PC-3 (cell line): Measurements from ENCODE around the gene ANTXR2. TPM values are rescaled to one million over a fixed set of nuclear protein-coding genes. Genes with fewer than 3 reads are reported as not detected.

Experiments used
- ATAC-seq: fragments of 200-7000 bp; cut with Tn5 transposase; 2 replicates; pipeline ENCODE4 v1.9.1; 2020; ENCODE audit warnings: mild to moderate bottlenecking, moderate library complexity
- BruUV-seq: library from RNA; stranded (reverse); fragments of 400-500 nt; replicated peaks from 2 replicates; lab custom pipeline; 2021; lab: Mats Ljungman, UMichigan
- CTCF ChIA-PET: fragments of 300-600 bp; sonication (Branson Sonifier 250); formaldehyde crosslinking; loops from one replicate; lab custom pipeline; 2022; ENCODE audit warnings: antibody characterized with exemption; lab: Charles Lee
- POLR2A ChIA-PET: fragments of 300-600 bp; sonication (Branson Sonifier 250); formaldehyde crosslinking; loops from one replicate; lab custom pipeline; 2022; ENCODE audit warnings: antibody characterized with exemption; ENCODE audit not compliant: unreplicated experiment; lab: Charles Lee
- DNase-seq: peaks from one replicate; pipeline ENCODE4 v3.0.0-alpha.2; 2015
- H2AFZ ChIP-seq: fragments of 300-600 bp; sonication (generic); 2 replicates; pipeline ENCODE4 v1.6.0; 2016; ENCODE audit warnings: antibody characterized with exemption, low read length
- H3F3A ChIP-seq: fragments of 300-600 bp; sonication (generic); one replicate; pipeline ENCODE4 v1.6.0; 2017; ENCODE audit warnings: antibody characterized with exemption, low read length, control low read depth, mild to moderate bottlenecking; ENCODE audit not compliant: unreplicated experiment
- H3K27ac ChIP-seq: fragments of 300-600 bp; sonication (generic); 2 replicates; pipeline ENCODE4 v1.5.1; 2016; ENCODE audit warnings: mild to moderate bottlenecking, low read length
- H3K27me3 ChIP-seq: fragments of 300-600 bp; sonication (generic); 2 replicates; pipeline ENCODE4 v1.6.1; 2016; ENCODE audit warnings: low read length, mixed read lengths
- H3K36me3 ChIP-seq: fragments of 300-600 bp; sonication (generic); 2 replicates; pipeline ENCODE4 v1.6.1; 2016; ENCODE audit warnings: low read depth, mixed run types, low read length, mixed read lengths
- H3K4me1 ChIP-seq: fragments of 300-600 bp; sonication (generic); 2 replicates; pipeline ENCODE4 v1.5.1; 2016; ENCODE audit warnings: low read length; ENCODE audit not compliant: insufficient read depth
- H3K4me2 ChIP-seq: fragments of 300-600 bp; sonication (generic); 2 replicates; pipeline ENCODE4 v1.6.0; 2016; ENCODE audit warnings: low read length
- H3K4me3 ChIP-seq: fragments of 300-600 bp; sonication (generic); 2 replicates; pipeline ENCODE4 v1.5.1; 2016; ENCODE audit warnings: mild to moderate bottlenecking, low read length, mixed read lengths
- H3K79me2 ChIP-seq: fragments of 300-600 bp; sonication (generic); 2 replicates; pipeline ENCODE4 v1.6.1; 2017; ENCODE audit warnings: low read length, mixed read lengths
- H3K9ac ChIP-seq: fragments of 300-600 bp; sonication (generic); 2 replicates; pipeline ENCODE4 v1.6.0; 2016; ENCODE audit warnings: mild to moderate bottlenecking, low read length
- H3K9me2 ChIP-seq: fragments of 300-600 bp; sonication (generic); replicated peaks from 2 replicates; pipeline ENCODE4 v1.6.1; 2016; ENCODE audit warnings: mixed run types, low read length, mixed read lengths
- H3K9me3 ChIP-seq: fragments of 300-600 bp; sonication (generic); 2 replicates; pipeline ENCODE4 v1.6.1; 2016; ENCODE audit warnings: low read length, mixed read lengths
- H4K20me1 ChIP-seq: fragments of 300-600 bp; sonication (generic); 2 replicates; pipeline ENCODE4 v1.6.1; 2016; ENCODE audit warnings: low read length, mixed read lengths
- CTCF ChIP-seq: fragments of 300-600 bp; sonication (generic); conservative IDR thresholded peaks from 2 replicates; pipeline ENCODE4 v1.5.1; 2017; ENCODE audit warnings: antibody characterized with exemption, low read depth, mild to moderate bottlenecking, low read length
- EZH2 ChIP-seq: fragments of 300-600 bp; sonication (generic); IDR thresholded peaks from one replicate; pipeline ENCODE4 v1.6.1; 2017; ENCODE audit warnings: antibody characterized with exemption, mild to moderate bottlenecking, low read length; ENCODE audit not compliant: unreplicated experiment
- EZH2phosphoT487 ChIP-seq: fragments of 300-600 bp; sonication (generic); IDR thresholded peaks from 2 replicates; pipeline ENCODE4 v1.6.1; 2018; ENCODE audit warnings: mild to moderate bottlenecking, antibody characterized with exemption, low read length, borderline replicate concordance
- intact Hi-C: fragments of 100-400 bp; cut with micrococcal nuclease; formaldehyde crosslinking; loops from 2 replicates; pipeline ENCODE4 v1.9.0; 2023
- total RNA-seq: library from RNA; depleted of rRNA; stranded (reverse); fragments of >200 nt; gene quantifications from 2 replicates; pipeline ENCODE4 v1.2.3, GENCODE V29; 2014

Gene ANTXR2
- total RNA-seq, 1 experiment from 2014 or later, result 43.9 TPM

GRCh38 chr4:79864500-79865200 lies 208.4 kb downstream of the ANTXR2 start:
- Histone ChIP-seq H3K36me3 (no peaks in the 10 kb centered on the region), H3K4me1 (no peaks in the 10 kb centered on the region), H3K4me3 (no peak overlapping the region), H3K9ac (no peak overlapping the region), H3K4me2 (no peak overlapping the region), H3F3A (no peaks in the 10 kb centered on the region), H3K9me3 (no peaks in the 10 kb centered on the region), H2AFZ (no peak overlapping the region), H3K9me2 (no peaks in the 10 kb centered on the region), H3K27ac (no peak overlapping the region), H3K79me2 (no peaks in the 10 kb centered on the region), H4K20me1 (no peaks in the 10 kb centered on the region), H3K27me3 (no peaks in the 10 kb centered on the region)
- TF ChIP-seq EZH2 (no peak), CTCF (no peak), EZH2phosphoT487 (no peak)
- DNase-seq, result no peak
- intact Hi-C loops, result no loop called here
- no peak for ATAC-seq
- POLR2A ChIA-PET, result no interaction called here
- no TSS peak for BruUV-seq
- CTCF ChIA-PET, result no interaction called here

DNA sequence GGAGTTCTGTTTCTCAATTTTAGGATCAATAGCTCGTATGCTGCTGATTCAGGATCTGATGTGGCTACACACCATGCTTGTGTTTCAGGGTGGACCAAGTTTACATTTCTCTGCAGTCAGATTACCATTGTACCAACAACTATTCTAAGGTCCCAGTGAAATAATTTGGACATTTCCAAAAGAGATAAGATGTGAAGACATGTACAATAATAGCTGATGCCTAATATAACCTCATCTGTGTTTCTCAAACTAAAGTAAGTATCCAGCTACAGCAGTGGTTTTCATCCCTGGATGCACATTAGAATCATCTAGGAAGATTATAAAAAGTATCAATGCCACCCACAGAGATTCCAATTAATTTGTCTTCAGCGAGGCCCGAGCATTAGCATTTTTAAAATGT lies 209.7 kb downstream of the ANTXR2 start:
- Histone ChIP-seq H3K9me2 (no peaks in the 10 kb centered on the region), H3K27me3 (no peaks in the 10 kb centered on the region), H3K4me1 (no peaks in the 10 kb centered on the region), H3K9me3 (no peaks in the 10 kb centered on the region), H3K36me3 (no peaks in the 10 kb centered on the region), H4K20me1 (no peaks in the 10 kb centered on the region), H2AFZ (no peak overlapping the region), H3K4me3 (no peak overlapping the region), H3K9ac (no peak overlapping the region), H3K4me2 (no peak overlapping the region), H3K27ac (no peak overlapping the region), H3K79me2 (no peaks in the 10 kb centered on the region), H3F3A (no peaks in the 10 kb centered on the region)
- intact Hi-C loops, result no loop called here
- ChIA-PET CTCF (no interaction called here), POLR2A (no interaction called here)
- TF ChIP-seq EZH2 (no peak), EZH2phosphoT487 (no peak), CTCF (no peak)
- BruUV-seq, result no TSS peak
- no peak for ATAC-seq
- DNase-seq, result no peak

GRCh38 chr4:79862821-79863220 lies 210.2 kb downstream of the ANTXR2 start:
- H3K36me3 ChIP-seq, result no peaks in the 10 kb centered on the region
- H3K27ac ChIP-seq, result no peak overlapping the region
- DNase-seq (no peak), ATAC-seq (no peak)
- H3K27me3 ChIP-seq, result no peaks in the 10 kb centered on the region
- no TSS peak for BruUV-seq
- no peak overlapping the region for H3K4me3 ChIP-seq
- no peak overlapping the region for H2AFZ ChIP-seq
- no peaks in the 10 kb centered on the region for H4K20me1 ChIP-seq
- no peaks in the 10 kb centered on the region for H3K79me2 ChIP-seq
- H3F3A ChIP-seq, result no peaks in the 10 kb centered on the region
- no peaks in the 10 kb centered on the region for H3K9me3 ChIP-seq
- intact Hi-C loops, result no loop called here
- ChIA-PET CTCF (no interaction called here), POLR2A (no interaction called here)
- H3K4me1 ChIP-seq, result no peaks in the 10 kb centered on the region
- no peaks in the 10 kb centered on the region for H3K9me2 ChIP-seq
- no peak overlapping the region for H3K4me2 ChIP-seq
- TF ChIP-seq CTCF (no peak), EZH2 (no peak), EZH2phosphoT487 (no peak)
- H3K9ac ChIP-seq, result no peak overlapping the region
